Suprapubic skin (tissue), 4 donors: ENCODE data around the gene EXT2. TPM values are rescaled to one million over a fixed set of nuclear protein-coding genes. Genes with fewer than 3 reads are reported as not detected.

ENCODE experiments used
- DNase-seq, 2 donors: peaks; one replicate each; pipeline ENCODE4 v3.0.0-alpha.2; 2019; ENCODE audit warnings: low spot score in 2 of 2
- H3K27ac ChIP-seq: fragments of 200-600 bp; sonication (generic); one replicate; pipeline ENCODE4 v1.5.1; 2019
- H3K27me3 ChIP-seq: fragments of 200-600 bp; sonication (generic); one replicate; pipeline ENCODE4 v1.5.1; 2019
- H3K36me3 ChIP-seq: fragments of 200-600 bp; sonication (generic); one replicate; pipeline ENCODE4 v1.5.1; 2019
- H3K4me1 ChIP-seq: fragments of 200-600 bp; sonication (generic); one replicate; pipeline ENCODE4 v1.5.1; 2019
- H3K4me3 ChIP-seq: fragments of 200-600 bp; sonication (generic); one replicate; pipeline ENCODE4 v1.5.1; 2019; ENCODE audit warnings: mild to moderate bottlenecking
- H3K9me3 ChIP-seq: fragments of 200-600 bp; sonication (generic); one replicate; pipeline ENCODE4 v1.5.1; 2019
- CTCF ChIP-seq, 2 donors: fragments of 200-600 bp in 1 of 2; fragments of 450-650 bp in 1 of 2; sonication (generic) in 1 of 2; IDR thresholded peaks; one replicate each; pipeline ENCODE4 v1.5.1; 2016 to 2019; ENCODE audit warnings: antibody characterized with exemption in 2 of 2, mild to moderate bottlenecking in 1 of 2, moderate library complexity in 1 of 2
- EP300 ChIP-seq: sonication (generic); formaldehyde crosslinking; IDR thresholded peaks from one replicate; pipeline ENCODE4 v1.6.1; 2017; ENCODE audit warnings: antibody characterized with exemption
- POLR2A ChIP-seq, 2 donors: fragments of 450-650 bp; IDR thresholded peaks; one replicate each; pipeline ENCODE4 v1.6.1; 2017; ENCODE audit warnings: antibody characterized with exemption in 2 of 2, mild to moderate bottlenecking in 2 of 2, moderate library complexity in 2 of 2
- POLR2AphosphoS5 ChIP-seq, 3 donors: sonication (generic); formaldehyde crosslinking; IDR thresholded peaks; one replicate each; pipeline ENCODE4 v1.6.1; 2017; ENCODE audit warnings: antibody characterized with exemption in 3 of 3
- WGBS: methylation state at CpG from one replicate; pipeline ENCODE4 v1.1.5; 2018; 5-methylcytosine and 5-hydroxymethylcytosine counted together
- total RNA-seq, 4 donors: library from RNA; depleted of rRNA; stranded (reverse); fragments of >200 nt; gene quantifications; one replicate each; pipeline ENCODE4 v1.1.0, GENCODE V29; 2016

EXT2 gene
- total RNA-seq, 4 donors from 2014 or later = 66.3 to 82.0 (median 72.4) TPM

GRCh38 chr11:44136176-44136945, 40.9 kb downstream of the EXT2 start:
- Histone ChIP-seq H3K27me3 (no peaks in the 10 kb centered on the region), H3K27ac (no peak overlapping the region), H3K9me3 (no peaks in the 10 kb centered on the region), H3K4me3 (no peak overlapping the region), H3K36me3 (peaks cover 33% of the 10 kb centered on the region), H3K4me1 (no peaks in the 10 kb centered on the region)
- DNase-seq = no peak
- TF ChIP-seq POLR2AphosphoS5 (IDR thresholded peaks at IDR 0.05) = no peak
- 84% methylated on average over 3 of the region's 3 CpGs for WGBS

GRCh38 chr11:44137057-44137456, 41.6 kb downstream of the EXT2 start:
- WGBS = 87% methylated on average over 1 of the region's 1 CpG
- Histone ChIP-seq H3K36me3 (peaks cover 28% of the 10 kb centered on the region), H3K9me3 (no peaks in the 10 kb centered on the region), H3K4me1 (no peaks in the 10 kb centered on the region), H3K27me3 (no peaks in the 10 kb centered on the region), H3K4me3 (no peak overlapping the region), H3K27ac (no peak overlapping the region)
- DNase-seq = no peak
- TF ChIP-seq POLR2AphosphoS5 (IDR thresholded peaks at IDR 0.05) = no peak
- TF ChIP-seq CTCF (IDR thresholded peaks at IDR 0.05) = no peak
- TF ChIP-seq EP300 = no peak
- TF ChIP-seq POLR2A (IDR thresholded peaks at IDR 0.05) = no peak

GRCh38 chr11:44138286-44138685, 42.8 kb downstream of the EXT2 start:
- Histone ChIP-seq H3K36me3 (peaks cover 22% of the 10 kb centered on the region), H3K27ac (no peak overlapping the region), H3K9me3 (no peaks in the 10 kb centered on the region), H3K4me3 (no peak overlapping the region), H3K27me3 (no peaks in the 10 kb centered on the region), H3K4me1 (no peaks in the 10 kb centered on the region)
- DNase-seq = no peak
- no peak for TF ChIP-seq POLR2AphosphoS5 (IDR thresholded peaks at IDR 0.05)
- TF ChIP-seq CTCF (IDR thresholded peaks at IDR 0.05) = no peak
- WGBS = 81% methylated on average over 2 of the region's 2 CpGs

GRCh38 chr11:44138980-44139379, 43.5 kb downstream of the EXT2 start:
- Histone ChIP-seq H3K4me3 (no peak overlapping the region), H3K27ac (no peak overlapping the region), H3K9me3 (no peaks in the 10 kb centered on the region), H3K27me3 (no peaks in the 10 kb centered on the region), H3K36me3 (peaks cover 22% of the 10 kb centered on the region), H3K4me1 (no peaks in the 10 kb centered on the region)
- no peak for DNase-seq
- TF ChIP-seq POLR2AphosphoS5 (IDR thresholded peaks at IDR 0.05) (no peak), CTCF (IDR thresholded peaks at IDR 0.05) (no peak), POLR2A (IDR thresholded peaks at IDR 0.05) (no peak), EP300 (no peak)
- WGBS = 71% methylated on average over 2 of the region's 2 CpGs

- no peaks in the 10 kb centered on the region for H3K9me3 ChIP-seq
- no peak overlapping the region for H3K27ac ChIP-seq
- no peaks in the 10 kb centered on the region for H3K27me3 ChIP-seq
- TF ChIP-seq EP300 = no peak
- no peak for TF ChIP-seq POLR2A (IDR thresholded peaks at IDR 0.05)
- TF ChIP-seq POLR2AphosphoS5 (IDR thresholded peaks at IDR 0.05) = no peak
- no peak for TF ChIP-seq CTCF (IDR thresholded peaks at IDR 0.05)
- H3K36me3 ChIP-seq = peaks cover 28% of the 10 kb centered on the region
- H3K4me3 ChIP-seq = no peak overlapping the region
- 85% methylated on average over 13 of the region's 13 CpGs for WGBS
- DNase-seq = no peak
- H3K4me1 ChIP-seq = no peaks in the 10 kb centered on the region
Observed at GRCh38 chr11:44139565-44140330, 44.3 kb downstream of the EXT2 start.
